Neutrophil (primary cell): ENCODE data around the gene ANKS1A.

ENCODE experiments used
- H3K27ac ChIP-seq: fragments of 200-600 bp; sonication (generic); 2 replicates; pipeline ENCODE4 v1.5.1; 2016; ENCODE audit warnings: mild to moderate bottlenecking, moderate library complexity
- H3K27me3 ChIP-seq: fragments of 200-600 bp; sonication (generic); 2 replicates; pipeline ENCODE4 v1.6.0; 2016; ENCODE audit warnings: mild to moderate bottlenecking
- H3K36me3 ChIP-seq: fragments of 200-600 bp; sonication (generic); 2 replicates; pipeline ENCODE4 v1.5.1; 2017
- H3K4me1 ChIP-seq, 2 experiments: fragments of 200-600 bp in 1 of 2; sonication (generic) in 1 of 2; 1 replicate in 1 of 2; 2 replicates in 1 of 2; pipeline versions ENCODE4 v1.5.1 to v1.6.1; 2013 to 2016; ENCODE audit warnings: low read depth in 1 of 2, low read length in 1 of 2, mild to moderate bottlenecking in 1 of 2, moderate library complexity in 1 of 2; ENCODE audit not compliant: control insufficient read depth in 1 of 2, insufficient read depth in 1 of 2
- H3K4me3 ChIP-seq, 2 experiments: fragments of 200-600 bp in 1 of 2; sonication (generic) in 1 of 2; 1 replicate in 1 of 2; 2 replicates in 1 of 2; pipeline ENCODE4 v1.5.1; 2013 to 2016; ENCODE audit warnings: low read depth in 1 of 2, low read length in 1 of 2, mild to moderate bottlenecking in 1 of 2, moderate library complexity in 1 of 2
- H3K9me3 ChIP-seq: fragments of 200-600 bp; sonication (generic); 2 replicates; pipeline ENCODE4 v1.5.1; 2016
- TF ChIP-seq, protein P1 (sequence below): fragments of 200-600 bp; sonication (generic); IDR thresholded peaks from 2 replicates; pipeline ENCODE4 v1.5.1; 2016; ENCODE audit warnings: antibody characterized with exemption

The ANKS1A gene

DNA sequence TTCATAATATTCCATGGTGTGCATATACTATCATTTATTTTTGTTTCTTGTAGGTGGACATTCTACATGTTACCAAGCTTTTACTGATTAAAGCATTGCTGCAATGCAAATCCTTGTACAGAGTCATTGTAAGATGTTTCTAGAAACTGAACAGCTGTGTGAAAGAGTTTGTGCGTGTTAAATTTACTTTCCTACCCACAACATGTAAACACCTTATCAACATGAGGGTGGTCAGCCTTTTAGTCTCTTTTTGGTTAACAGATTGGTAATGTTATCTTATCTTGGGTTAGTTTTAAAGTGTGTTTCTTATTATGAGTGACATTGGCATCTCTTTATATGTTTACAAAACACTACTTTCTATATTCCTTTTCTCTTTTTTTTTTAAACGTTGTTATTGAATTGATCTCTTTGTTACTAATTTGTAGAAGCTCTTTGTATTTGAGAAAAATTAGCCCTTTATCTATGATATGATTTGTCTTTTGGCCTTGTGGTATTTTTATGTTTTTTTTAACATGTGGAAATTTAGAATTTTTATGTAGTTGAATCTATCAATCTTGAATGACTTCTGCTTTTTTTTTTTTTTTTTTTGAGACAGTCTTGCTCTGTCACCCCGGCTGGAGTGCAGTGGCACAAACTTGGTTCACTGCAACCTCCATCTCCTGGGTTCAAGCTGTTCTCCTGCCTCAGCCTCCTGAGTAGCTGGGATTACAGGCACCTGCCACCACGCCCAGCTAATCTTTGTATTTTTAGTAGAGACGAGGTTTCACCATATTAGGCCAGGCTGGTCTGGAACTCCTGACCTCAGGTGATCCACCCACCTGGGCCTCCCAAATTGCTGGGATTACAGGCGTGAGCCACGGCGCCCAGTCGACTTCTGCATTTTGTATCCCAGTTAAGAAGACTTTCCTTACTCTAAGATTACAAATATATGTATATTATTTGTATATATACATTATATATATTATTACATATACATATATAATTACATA lies 140.0 kb downstream of the ANKS1A start:
- Histone ChIP-seq H3K27me3 (no peaks in the 10 kb centered on the region), H3K4me1 (peaks cover 5 to 22% of the 10 kb centered on the region in 2 experiments), H3K9me3 (no peaks in the 10 kb centered on the region), H3K4me3 (no peak overlapping the region), H3K27ac (no peak overlapping the region), H3K36me3 (peaks cover 11% of the 10 kb centered on the region)
- TF ChIP-seq, protein P1, sequence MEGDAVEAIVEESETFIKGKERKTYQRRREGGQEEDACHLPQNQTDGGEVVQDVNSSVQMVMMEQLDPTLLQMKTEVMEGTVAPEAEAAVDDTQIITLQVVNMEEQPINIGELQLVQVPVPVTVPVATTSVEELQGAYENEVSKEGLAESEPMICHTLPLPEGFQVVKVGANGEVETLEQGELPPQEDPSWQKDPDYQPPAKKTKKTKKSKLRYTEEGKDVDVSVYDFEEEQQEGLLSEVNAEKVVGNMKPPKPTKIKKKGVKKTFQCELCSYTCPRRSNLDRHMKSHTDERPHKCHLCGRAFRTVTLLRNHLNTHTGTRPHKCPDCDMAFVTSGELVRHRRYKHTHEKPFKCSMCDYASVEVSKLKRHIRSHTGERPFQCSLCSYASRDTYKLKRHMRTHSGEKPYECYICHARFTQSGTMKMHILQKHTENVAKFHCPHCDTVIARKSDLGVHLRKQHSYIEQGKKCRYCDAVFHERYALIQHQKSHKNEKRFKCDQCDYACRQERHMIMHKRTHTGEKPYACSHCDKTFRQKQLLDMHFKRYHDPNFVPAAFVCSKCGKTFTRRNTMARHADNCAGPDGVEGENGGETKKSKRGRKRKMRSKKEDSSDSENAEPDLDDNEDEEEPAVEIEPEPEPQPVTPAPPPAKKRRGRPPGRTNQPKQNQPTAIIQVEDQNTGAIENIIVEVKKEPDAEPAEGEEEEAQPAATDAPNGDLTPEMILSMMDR, result no peak

- TF ChIP-seq, protein P1, result no peak
- no peaks in the 10 kb centered on the region for H3K27me3 ChIP-seq
- no peaks in the 10 kb centered on the region for H3K9me3 ChIP-seq
- H3K36me3 ChIP-seq, result peaks cover 11% of the 10 kb centered on the region
- H3K4me1 ChIP-seq, result peaks cover 15 to 24% of the 10 kb centered on the region in 2 experiments
- H3K4me3 ChIP-seq, result no peak overlapping the region
- H3K27ac ChIP-seq, result no peak overlapping the region
Measured at GRCh38 chr6:35030099-35030498, 141.0 kb downstream of the ANKS1A start.

- Histone ChIP-seq H3K27me3 (no peaks in the 10 kb centered on the region), H3K9me3 (no peaks in the 10 kb centered on the region), H3K4me3 (no peak overlapping the region), H3K36me3 (peaks cover 11% of the 10 kb centered on the region), H3K4me1 (peaks cover 25 to 36% of the 10 kb centered on the region in 2 experiments), H3K27ac (no peak overlapping the region)
- TF ChIP-seq, protein P1, result no peak
Measured at GRCh38 chr6:35031611-35032529, 142.8 kb downstream of the ANKS1A start.

- Histone ChIP-seq H3K27me3 (no peaks in the 10 kb centered on the region), H3K4me1 (peaks cover 25 to 36% of the 10 kb centered on the region in 2 experiments), H3K9me3 (no peaks in the 10 kb centered on the region), H3K27ac (peak overlapping the region; percentile 64), H3K36me3 (no peaks in the 10 kb centered on the region), H3K4me3 (no peak overlapping the region)
- TF ChIP-seq, protein P1, result no peak
Measured at GRCh38 chr6:35033683-35034082, 144.6 kb downstream of the ANKS1A start.

DNA sequence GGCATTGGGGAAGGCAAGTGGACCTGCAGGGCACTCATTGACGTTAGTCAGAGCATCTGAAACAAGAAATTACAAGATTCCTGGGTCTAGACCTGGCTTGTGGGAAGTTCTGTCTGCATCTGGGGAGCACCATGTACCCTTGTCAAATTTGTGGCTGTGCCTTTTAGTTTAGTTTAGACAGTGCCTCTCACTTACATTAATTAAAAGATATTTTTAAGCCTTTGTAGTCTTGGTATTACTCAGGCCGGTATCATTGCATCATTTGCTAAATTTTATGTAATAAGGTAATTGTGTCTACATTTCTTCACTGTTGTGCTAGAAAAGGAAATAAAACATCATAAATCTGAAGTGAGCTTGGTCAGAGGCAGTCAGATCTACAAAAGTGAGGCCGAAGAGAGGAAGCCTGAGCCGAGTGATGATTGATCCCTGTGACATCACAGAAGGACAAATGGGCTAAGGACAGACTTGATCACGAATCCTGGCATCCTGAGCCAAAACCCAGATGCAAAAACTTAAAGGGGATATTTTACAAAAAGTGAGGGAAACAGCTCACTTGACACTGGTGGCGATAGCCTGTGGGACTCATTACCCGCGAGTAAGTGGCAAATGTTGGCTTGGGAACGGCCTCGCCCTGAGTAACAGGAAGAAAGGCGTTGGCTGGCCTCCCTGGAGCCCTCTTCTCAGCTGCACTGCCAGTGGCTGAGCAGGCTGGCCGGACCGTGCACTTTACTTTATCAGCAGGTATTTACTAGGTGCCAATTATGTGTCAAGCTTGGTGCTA lies 145.5 kb downstream of the ANKS1A start:
- H3K4me3 ChIP-seq, result no peak overlapping the region
- H3K9me3 ChIP-seq, result no peaks in the 10 kb centered on the region
- H3K4me1 ChIP-seq, result peaks cover 25 to 36% of the 10 kb centered on the region in 2 experiments
- peak overlapping the region; percentile 64 for H3K27ac ChIP-seq
- H3K36me3 ChIP-seq, result peaks cover 4% of the 10 kb centered on the region
- TF ChIP-seq, protein P1, result no peak
- H3K27me3 ChIP-seq, result no peaks in the 10 kb centered on the region
